ENCODE results near the gene RCOR1. TPM values are rescaled to one million over a fixed set of nuclear protein-coding genes. Genes with fewer than 3 reads are reported as not detected.

RCOR1 gene
- polyA plus RNA-seq, 2 of the 4 experiments (the other 2 are of a cell fraction) = 17.7 to 24.7 TPM

DNA sequence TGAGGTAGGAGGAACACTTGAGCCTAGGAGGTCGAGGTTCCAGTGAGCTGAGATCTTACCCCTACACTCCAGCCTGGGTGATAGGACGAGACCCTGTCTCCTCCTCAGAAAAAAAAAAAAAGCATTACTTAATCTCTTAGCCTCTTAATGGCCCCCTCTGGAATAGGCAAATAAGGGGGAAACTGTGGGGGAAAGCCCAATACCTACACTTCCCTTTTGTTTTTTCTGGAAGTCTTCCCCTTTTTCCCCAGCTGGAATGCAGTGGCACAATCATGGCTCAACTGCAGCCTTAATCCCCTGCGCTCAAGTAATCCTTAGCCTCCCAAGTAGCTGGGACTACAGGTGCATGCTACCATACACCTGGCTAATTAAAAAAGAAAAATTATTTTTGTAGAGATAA lies 32.2 kb downstream of the RCOR1 start:
- FAIRE-seq = no peak
- no peak for DNase-seq (ENCODE audit: low read depth in 1 of 2, low spot score in 1 of 2)
- H3K4me3 ChIP-seq = no peak overlapping the region
- 0 out of 3 replicates have a peak, but pooled peaks cover 8% of the 10 kb centered on the region for H3K4me1 ChIP-seq
- no peak overlapping the region for H3K4me2 ChIP-seq
- H3K27ac ChIP-seq = no peak overlapping the region
- CTCF ChIA-PET = interaction anchor here (2.6 kb wide), 1 partner anchor 30 kb away, joined by 7 read pairs; no protein-coding TSS in a partner anchor
- no peak for TF ChIP-seq POLR2A (IDR thresholded peaks at IDR 0.05; ENCODE audit: low read length)
- TF ChIP-seq, protein P1, sequence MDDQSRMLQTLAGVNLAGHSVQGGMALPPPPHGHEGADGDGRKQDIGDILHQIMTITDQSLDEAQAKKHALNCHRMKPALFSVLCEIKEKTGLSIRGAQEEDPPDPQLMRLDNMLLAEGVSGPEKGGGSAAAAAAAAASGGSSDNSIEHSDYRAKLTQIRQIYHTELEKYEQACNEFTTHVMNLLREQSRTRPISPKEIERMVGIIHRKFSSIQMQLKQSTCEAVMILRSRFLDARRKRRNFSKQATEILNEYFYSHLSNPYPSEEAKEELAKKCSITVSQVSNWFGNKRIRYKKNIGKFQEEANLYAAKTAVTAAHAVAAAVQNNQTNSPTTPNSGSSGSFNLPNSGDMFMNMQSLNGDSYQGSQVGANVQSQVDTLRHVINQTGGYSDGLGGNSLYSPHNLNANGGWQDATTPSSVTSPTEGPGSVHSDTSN (IDR thresholded peaks at IDR 0.05) = no peak
- no peak for TF ChIP-seq RNF2 (IDR thresholded peaks at IDR 0.05; ENCODE audit: borderline replicate concordance, low read depth)
- no peak for TF ChIP-seq SREBF2 (IDR thresholded peaks at IDR 0.05)
- no peak for TF ChIP-seq HOXB13 (CRISPR knock-in tag; IDR thresholded peaks at IDR 0.05; ENCODE audit: low read depth)
- no peak for TF ChIP-seq FOSB (CRISPR knock-in tag; IDR thresholded peaks at IDR 0.05)
- no peak for TF ChIP-seq CBX2 (IDR thresholded peaks at IDR 0.05; ENCODE audit: borderline replicate concordance, low read depth)
- no peak for TF ChIP-seq NFE2L2 (conservative IDR thresholded peaks at IDR 0.05; ENCODE audit: low read length)
- TF ChIP-seq MYC (IDR thresholded peaks at IDR 0.05; ENCODE audit: borderline replicate concordance, low read length) = no peak
- 99% methylated on average over 3 of the region's 3 CpGs for WGBS (ENCODE audit: missing lambda C conversion rate)
- H3K9me3 ChIP-seq = no peaks in the 10 kb centered on the region
- POLR2A ChIA-PET = no interaction called here
- no peak for ATAC-seq

DNA sequence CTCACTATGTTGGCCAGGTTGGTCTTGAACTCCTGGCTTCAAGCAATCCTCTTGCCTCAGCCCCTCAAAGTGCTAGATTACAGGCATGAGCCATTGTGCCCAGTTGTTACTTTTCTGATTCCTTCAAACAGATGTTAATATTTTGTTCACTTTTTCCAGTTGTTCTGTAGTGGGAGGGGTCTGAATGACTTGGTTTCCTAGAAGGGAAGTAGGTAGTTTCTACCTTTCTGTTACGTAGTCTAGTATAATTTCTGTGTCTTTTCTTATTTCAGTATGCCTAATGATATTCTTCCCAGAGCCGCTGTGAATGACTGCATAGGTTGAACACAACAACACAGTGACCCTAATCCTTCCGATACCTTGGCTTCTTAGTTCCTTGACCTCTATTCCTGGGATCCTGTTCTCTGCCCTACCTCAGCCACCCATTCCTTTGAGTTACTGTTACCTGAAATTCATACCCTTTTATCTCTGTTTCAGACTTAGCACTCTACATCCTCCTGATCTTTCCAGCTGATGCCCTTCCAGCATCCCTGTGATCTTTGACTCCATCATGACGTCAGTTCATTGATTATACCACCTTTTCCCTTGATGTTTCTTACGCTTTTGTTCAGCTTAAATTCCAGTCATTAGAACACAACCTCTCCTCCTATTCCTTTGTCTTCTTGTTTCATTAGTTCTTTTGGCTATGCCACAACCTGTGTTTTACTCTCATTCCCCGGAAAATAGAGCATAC lies 33.3 kb downstream of the RCOR1 start:
- no peaks in the 10 kb centered on the region for H3K9me3 ChIP-seq
- 94% methylated on average over 6 of the region's 6 CpGs for WGBS (ENCODE audit: missing lambda C conversion rate)
- no peak overlapping the region for H3K4me2 ChIP-seq
- H3K4me1 ChIP-seq = 0 out of 3 replicates have a peak, but pooled peaks cover 8% of the 10 kb centered on the region
- FAIRE-seq (no peak), ATAC-seq (no peak), DNase-seq (ENCODE audit: low read depth in 1 of 2, low spot score in 1 of 2) (no peak)
- TF ChIP-seq RFX5 (IDR thresholded peaks at IDR 0.05) (no peak), BCL3 (IDR thresholded peaks at IDR 0.05) (no peak), ZFP36 (IDR thresholded peaks at IDR 0.05; ENCODE audit: borderline replicate concordance, partially characterized antibody) (no peak), CHD4 (IDR thresholded peaks at IDR 0.05; ENCODE audit: borderline replicate concordance) (no peak), HOXA7 (CRISPR knock-in tag; IDR thresholded peaks at IDR 0.05) (no peak), FOSB (CRISPR knock-in tag; IDR thresholded peaks at IDR 0.05) (no peak), JUN (IDR thresholded peaks at IDR 0.05) (no peak), HMGXB4 (CRISPR knock-in tag; IDR thresholded peaks at IDR 0.05; ENCODE audit: borderline replicate concordance) (no peak), ZNF302 (CRISPR knock-in tag; IDR thresholded peaks at IDR 0.05) (no peak), POLR2AphosphoS2 (conservative IDR thresholded peaks at IDR 0.05; ENCODE audit: low read length) (no peak), PHF8 (IDR thresholded peaks at IDR 0.05; ENCODE audit: borderline replicate concordance, low read depth) (no peak)
- TF ChIP-seq, protein P2, sequence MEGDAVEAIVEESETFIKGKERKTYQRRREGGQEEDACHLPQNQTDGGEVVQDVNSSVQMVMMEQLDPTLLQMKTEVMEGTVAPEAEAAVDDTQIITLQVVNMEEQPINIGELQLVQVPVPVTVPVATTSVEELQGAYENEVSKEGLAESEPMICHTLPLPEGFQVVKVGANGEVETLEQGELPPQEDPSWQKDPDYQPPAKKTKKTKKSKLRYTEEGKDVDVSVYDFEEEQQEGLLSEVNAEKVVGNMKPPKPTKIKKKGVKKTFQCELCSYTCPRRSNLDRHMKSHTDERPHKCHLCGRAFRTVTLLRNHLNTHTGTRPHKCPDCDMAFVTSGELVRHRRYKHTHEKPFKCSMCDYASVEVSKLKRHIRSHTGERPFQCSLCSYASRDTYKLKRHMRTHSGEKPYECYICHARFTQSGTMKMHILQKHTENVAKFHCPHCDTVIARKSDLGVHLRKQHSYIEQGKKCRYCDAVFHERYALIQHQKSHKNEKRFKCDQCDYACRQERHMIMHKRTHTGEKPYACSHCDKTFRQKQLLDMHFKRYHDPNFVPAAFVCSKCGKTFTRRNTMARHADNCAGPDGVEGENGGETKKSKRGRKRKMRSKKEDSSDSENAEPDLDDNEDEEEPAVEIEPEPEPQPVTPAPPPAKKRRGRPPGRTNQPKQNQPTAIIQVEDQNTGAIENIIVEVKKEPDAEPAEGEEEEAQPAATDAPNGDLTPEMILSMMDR (IDR thresholded peaks at IDR 0.05) = no peak
- POLR2A ChIA-PET = no interaction called here
- H3K4me3 ChIP-seq = no peak overlapping the region
- no peak overlapping the region for H3K27ac ChIP-seq
- CTCF ChIA-PET = interaction anchor here (0.6 to 2.2 kb wide), 7 partner anchors 8 to 188 kb away, joined by 3 to 7 read pairs (median 4); no protein-coding TSS in a partner anchor

All from A549 (cell line).